PC-3 (cell line): ENCODE results near the gene ARAF. TPM values are rescaled to one million over a fixed set of nuclear protein-coding genes. Genes with fewer than 3 reads are reported as not detected.

Experiments
- ATAC-seq: fragments of 200-7000 bp; cut with Tn5 transposase; 2 replicates; pipeline ENCODE4 v1.9.1; 2020; ENCODE audit warnings: mild to moderate bottlenecking, moderate library complexity
- BruUV-seq: library from RNA; stranded (reverse); fragments of 400-500 nt; replicated peaks from 2 replicates; lab custom pipeline; 2021; lab: Mats Ljungman, UMichigan
- CTCF ChIA-PET: fragments of 300-600 bp; sonication (Branson Sonifier 250); formaldehyde crosslinking; loops from one replicate; lab custom pipeline; 2022; ENCODE audit warnings: antibody characterized with exemption; lab: Charles Lee
- POLR2A ChIA-PET: fragments of 300-600 bp; sonication (Branson Sonifier 250); formaldehyde crosslinking; loops from one replicate; lab custom pipeline; 2022; ENCODE audit warnings: antibody characterized with exemption; ENCODE audit not compliant: unreplicated experiment; lab: Charles Lee
- DNase-seq: peaks from one replicate; pipeline ENCODE4 v3.0.0-alpha.2; 2015
- H2AFZ ChIP-seq: fragments of 300-600 bp; sonication (generic); 2 replicates; pipeline ENCODE4 v1.6.0; 2016; ENCODE audit warnings: antibody characterized with exemption, low read length
- H3F3A ChIP-seq: fragments of 300-600 bp; sonication (generic); one replicate; pipeline ENCODE4 v1.6.0; 2017; ENCODE audit warnings: antibody characterized with exemption, low read length, control low read depth, mild to moderate bottlenecking; ENCODE audit not compliant: unreplicated experiment
- H3K27ac ChIP-seq: fragments of 300-600 bp; sonication (generic); 2 replicates; pipeline ENCODE4 v1.5.1; 2016; ENCODE audit warnings: mild to moderate bottlenecking, low read length
- H3K27me3 ChIP-seq: fragments of 300-600 bp; sonication (generic); 2 replicates; pipeline ENCODE4 v1.6.1; 2016; ENCODE audit warnings: low read length, mixed read lengths
- H3K36me3 ChIP-seq: fragments of 300-600 bp; sonication (generic); 2 replicates; pipeline ENCODE4 v1.6.1; 2016; ENCODE audit warnings: low read depth, mixed run types, low read length, mixed read lengths
- H3K4me1 ChIP-seq: fragments of 300-600 bp; sonication (generic); 2 replicates; pipeline ENCODE4 v1.5.1; 2016; ENCODE audit warnings: low read length; ENCODE audit not compliant: insufficient read depth
- H3K4me2 ChIP-seq: fragments of 300-600 bp; sonication (generic); 2 replicates; pipeline ENCODE4 v1.6.0; 2016; ENCODE audit warnings: low read length
- H3K4me3 ChIP-seq: fragments of 300-600 bp; sonication (generic); 2 replicates; pipeline ENCODE4 v1.5.1; 2016; ENCODE audit warnings: mild to moderate bottlenecking, low read length, mixed read lengths
- H3K79me2 ChIP-seq: fragments of 300-600 bp; sonication (generic); 2 replicates; pipeline ENCODE4 v1.6.1; 2017; ENCODE audit warnings: low read length, mixed read lengths
- H3K9ac ChIP-seq: fragments of 300-600 bp; sonication (generic); 2 replicates; pipeline ENCODE4 v1.6.0; 2016; ENCODE audit warnings: mild to moderate bottlenecking, low read length
- H3K9me2 ChIP-seq: fragments of 300-600 bp; sonication (generic); replicated peaks from 2 replicates; pipeline ENCODE4 v1.6.1; 2016; ENCODE audit warnings: mixed run types, low read length, mixed read lengths
- H3K9me3 ChIP-seq: fragments of 300-600 bp; sonication (generic); 2 replicates; pipeline ENCODE4 v1.6.1; 2016; ENCODE audit warnings: low read length, mixed read lengths
- H4K20me1 ChIP-seq: fragments of 300-600 bp; sonication (generic); 2 replicates; pipeline ENCODE4 v1.6.1; 2016; ENCODE audit warnings: low read length, mixed read lengths
- CTCF ChIP-seq: fragments of 300-600 bp; sonication (generic); conservative IDR thresholded peaks from 2 replicates; pipeline ENCODE4 v1.5.1; 2017; ENCODE audit warnings: antibody characterized with exemption, low read depth, mild to moderate bottlenecking, low read length
- EZH2 ChIP-seq: fragments of 300-600 bp; sonication (generic); IDR thresholded peaks from one replicate; pipeline ENCODE4 v1.6.1; 2017; ENCODE audit warnings: antibody characterized with exemption, mild to moderate bottlenecking, low read length; ENCODE audit not compliant: unreplicated experiment
- EZH2phosphoT487 ChIP-seq: fragments of 300-600 bp; sonication (generic); IDR thresholded peaks from 2 replicates; pipeline ENCODE4 v1.6.1; 2018; ENCODE audit warnings: mild to moderate bottlenecking, antibody characterized with exemption, low read length, borderline replicate concordance
- intact Hi-C: fragments of 100-400 bp; cut with micrococcal nuclease; formaldehyde crosslinking; loops from 2 replicates; pipeline ENCODE4 v1.9.0; 2023
- total RNA-seq: library from RNA; depleted of rRNA; stranded (reverse); fragments of >200 nt; gene quantifications from 2 replicates; pipeline ENCODE4 v1.2.3, GENCODE V29; 2014

ARAF gene
- total RNA-seq, 1 experiment from 2014 or later = 52.6 TPM

- Histone ChIP-seq H2AFZ (no peak overlapping the region), H3K4me3 (no peak overlapping the region), H3K27ac (no peak overlapping the region), H3K9me3 (no peaks in the 10 kb centered on the region), H3K9ac (no peak overlapping the region), H3F3A (no peaks in the 10 kb centered on the region), H3K36me3 (no peaks in the 10 kb centered on the region), H3K4me1 (no peaks in the 10 kb centered on the region), H3K27me3 (no peaks in the 10 kb centered on the region), H4K20me1 (no peaks in the 10 kb centered on the region), H3K4me2 (no peak overlapping the region), H3K79me2 (no peaks in the 10 kb centered on the region), H3K9me2 (no peaks in the 10 kb centered on the region)
- TF ChIP-seq CTCF (no peak), EZH2phosphoT487 (no peak), EZH2 (no peak)
- intact Hi-C loops = no loop called here
- ChIA-PET POLR2A (no interaction called here), CTCF (no interaction called here)
- ATAC-seq (no peak), DNase-seq (no peak)
- BruUV-seq = no TSS peak
These were observed 31.0 kb upstream of the ARAF start for GRCh38 chrX:47530049-47530448.

- H3K36me3 ChIP-seq = no peaks in the 10 kb centered on the region
- ChIA-PET POLR2A (interaction anchor here (0.7 kb wide), 1 partner anchor 16 kb away, joined by 4 read pairs; no protein-coding TSS in a partner anchor), CTCF (no interaction called here)
These were observed 21.1 kb upstream of the ARAF start for GRCh38 chrX:47539860-47540259.

More at GRCh38 chrX:47539860-47540259, 21.1 kb upstream of the ARAF start:
- BruUV-seq = no TSS peak
- Histone ChIP-seq H3K4me2 (no peak overlapping the region), H3K27ac (no peak overlapping the region), H3K79me2 (no peaks in the 10 kb centered on the region), H3F3A (no peaks in the 10 kb centered on the region), H2AFZ (no peak overlapping the region), H3K27me3 (no peaks in the 10 kb centered on the region), H3K9me3 (no peaks in the 10 kb centered on the region), H4K20me1 (no peaks in the 10 kb centered on the region), H3K9ac (no peak overlapping the region), H3K4me3 (no peak overlapping the region), H3K9me2 (no peaks in the 10 kb centered on the region), H3K4me1 (peaks cover 4% of the 10 kb centered on the region; the same call in 1 of the 2 replicates)
- ATAC-seq (no peak), DNase-seq (no peak)
- TF ChIP-seq CTCF = no peak
- no peak for TF ChIP-seq EZH2phosphoT487
- TF ChIP-seq EZH2 = no peak
- intact Hi-C loops = no loop called here
